ENCODE measurements around the gene RCBTB2.

GRCh38 chr13:48511621-48512230, 21.2 kb downstream of the RCBTB2 start:
- TF ChIP-seq U2AF1 (optimal IDR thresholded peaks at IDR 0.05; ENCODE audit: low read depth, low read length) (no peak), CTCF (IDR thresholded peaks at IDR 0.05 in 2 of 3, conservative IDR thresholded peaks at IDR 0.05 in 1 of 3; ENCODE audit: insufficient read depth in 2 of 3, low read depth in 1 of 3, low read length in 3 of 3) (no peak), FOXJ3 (CRISPR knock-in tag; IDR thresholded peaks at IDR 0.05) (no peak), EZH2 (IDR thresholded peaks at IDR 0.05; ENCODE audit: borderline replicate concordance, low read depth, low read length) (no peak), MXI1 (IDR thresholded peaks at IDR 0.05; ENCODE audit: low read depth, low read length) (no peak), CREM (IDR thresholded peaks at IDR 0.05; ENCODE audit: low read depth) (no peak), RBM39 (optimal IDR thresholded peaks at IDR 0.05; ENCODE audit: low read depth, low read length) (no peak), TBP (optimal IDR thresholded peaks at IDR 0.05; ENCODE audit: low read depth, low read length) (no peak), MEF2A (IDR thresholded peaks at IDR 0.05; ENCODE audit: control insufficient read depth, low read depth, low read length) (no peak), TEAD4 (IDR thresholded peaks at IDR 0.05; ENCODE audit: low read length) (no peak), TEAD4 (CRISPR knock-in tag; IDR thresholded peaks at IDR 0.05; ENCODE audit: borderline replicate concordance) (no peak), CREB1 (IDR thresholded peaks at IDR 0.05) (no peak), CREB1 (CRISPR knock-in tag; IDR thresholded peaks at IDR 0.05) (no peak), SREBF1 (IDR thresholded peaks at IDR 0.05; ENCODE audit: borderline replicate concordance, low read depth, low read length) (no peak)
